Astrocyte (in vitro differentiated cells and primary cell): ENCODE measurements around the gene ALDH1A2.

Source experiments
- EZH2 ChIP-seq: IDR thresholded peaks from 2 replicates; pipeline ENCODE4 v1.6.1; 2012; ENCODE audit warnings: mild to moderate bottlenecking, low read length, inconsistent platforms; ENCODE audit not compliant: insufficient read depth
- TF ChIP-seq, protein P1 (sequence below): IDR thresholded peaks from 2 replicates; pipeline ENCODE4 v1.5.1; 2011; ENCODE audit warnings: low read depth, mild to moderate bottlenecking, inconsistent platforms, low read length, moderate library complexity; ENCODE audit not compliant: insufficient read depth

DNA sequence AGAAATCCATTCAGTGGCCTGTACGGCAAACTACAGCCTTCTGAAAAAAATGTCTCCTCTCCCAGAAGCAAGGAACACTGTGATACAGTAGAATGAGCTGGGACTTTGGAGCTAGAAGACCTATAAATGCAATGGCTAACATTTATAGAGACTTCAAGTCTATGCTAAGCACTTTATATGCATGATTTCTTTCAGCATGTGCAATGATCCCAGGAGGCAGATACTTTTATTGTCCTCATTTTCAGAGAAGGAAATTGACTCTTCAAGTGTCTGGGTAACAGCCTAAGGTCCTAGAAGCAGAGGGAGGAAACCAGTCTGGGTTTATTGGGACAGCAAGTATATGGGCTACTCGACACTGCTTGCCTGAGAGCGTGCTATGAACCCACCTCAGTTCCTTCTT lies 140.9 kb downstream of the ALDH1A2 start:
- TF ChIP-seq, protein P1, sequence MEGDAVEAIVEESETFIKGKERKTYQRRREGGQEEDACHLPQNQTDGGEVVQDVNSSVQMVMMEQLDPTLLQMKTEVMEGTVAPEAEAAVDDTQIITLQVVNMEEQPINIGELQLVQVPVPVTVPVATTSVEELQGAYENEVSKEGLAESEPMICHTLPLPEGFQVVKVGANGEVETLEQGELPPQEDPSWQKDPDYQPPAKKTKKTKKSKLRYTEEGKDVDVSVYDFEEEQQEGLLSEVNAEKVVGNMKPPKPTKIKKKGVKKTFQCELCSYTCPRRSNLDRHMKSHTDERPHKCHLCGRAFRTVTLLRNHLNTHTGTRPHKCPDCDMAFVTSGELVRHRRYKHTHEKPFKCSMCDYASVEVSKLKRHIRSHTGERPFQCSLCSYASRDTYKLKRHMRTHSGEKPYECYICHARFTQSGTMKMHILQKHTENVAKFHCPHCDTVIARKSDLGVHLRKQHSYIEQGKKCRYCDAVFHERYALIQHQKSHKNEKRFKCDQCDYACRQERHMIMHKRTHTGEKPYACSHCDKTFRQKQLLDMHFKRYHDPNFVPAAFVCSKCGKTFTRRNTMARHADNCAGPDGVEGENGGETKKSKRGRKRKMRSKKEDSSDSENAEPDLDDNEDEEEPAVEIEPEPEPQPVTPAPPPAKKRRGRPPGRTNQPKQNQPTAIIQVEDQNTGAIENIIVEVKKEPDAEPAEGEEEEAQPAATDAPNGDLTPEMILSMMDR, result no peak
- no peak for TF ChIP-seq EZH2
